ENCODE data around the gene CADPS.

The CADPS gene

DNA sequence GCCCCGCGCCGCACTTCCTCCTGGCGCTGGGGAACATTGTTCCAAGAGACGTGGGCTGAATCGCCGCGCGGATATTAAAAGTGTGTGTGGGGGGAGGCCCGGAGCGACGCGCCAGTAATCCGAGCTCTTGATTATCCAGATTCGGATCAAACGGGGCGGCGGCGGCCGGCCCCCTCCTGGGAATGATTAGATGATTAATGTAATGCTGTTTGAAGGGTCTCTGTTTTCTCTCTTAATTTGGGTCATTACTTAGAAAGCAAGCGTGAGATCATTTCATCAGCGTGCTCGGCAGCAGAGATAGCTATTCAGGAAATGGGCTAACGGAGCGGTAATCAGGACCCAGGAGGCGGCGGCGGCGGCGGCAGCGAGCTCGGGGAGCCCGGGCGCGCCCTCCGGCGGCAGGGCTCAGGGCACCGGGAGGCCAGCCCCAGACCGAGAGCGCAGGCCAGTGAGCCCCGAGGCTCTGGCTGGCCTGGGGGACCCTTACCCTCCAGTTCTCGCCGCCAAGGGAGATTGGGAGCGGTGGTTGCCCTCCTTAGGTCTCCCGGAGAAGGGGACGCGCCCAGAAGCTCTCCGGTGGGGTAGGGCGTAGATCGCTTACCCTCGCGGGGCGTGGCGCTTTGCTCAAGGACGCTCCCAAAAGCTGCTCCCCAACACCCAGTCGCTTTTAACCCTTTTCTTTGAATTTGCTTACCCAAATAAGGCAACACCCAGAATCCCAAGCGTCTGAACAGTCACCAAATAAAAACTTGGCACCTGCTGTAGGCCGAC, 506.3 kb downstream of the CADPS start:
- no peak for DNase-seq

DNA sequence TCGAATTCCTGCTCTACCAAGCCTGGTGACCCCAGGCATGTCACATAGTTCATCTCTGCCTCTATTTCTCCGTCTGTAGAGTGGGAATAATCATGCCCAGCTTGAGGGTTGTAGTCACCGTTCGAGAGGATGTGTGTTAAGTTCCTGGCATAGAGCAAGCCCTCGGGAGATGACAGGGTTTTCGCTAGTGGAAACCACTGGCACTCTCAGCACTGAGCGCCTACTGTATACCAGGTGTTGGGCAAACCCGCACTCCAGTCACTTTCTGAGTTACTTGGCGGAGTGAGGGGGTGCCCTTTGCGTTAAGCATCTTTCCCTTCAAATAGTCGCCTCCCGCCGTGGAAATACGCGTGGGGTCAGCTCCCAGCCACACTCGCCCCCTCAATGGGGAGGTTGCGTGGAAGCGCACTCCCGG, 506.9 kb downstream of the CADPS start:
- DNase-seq, result no peak

DNA sequence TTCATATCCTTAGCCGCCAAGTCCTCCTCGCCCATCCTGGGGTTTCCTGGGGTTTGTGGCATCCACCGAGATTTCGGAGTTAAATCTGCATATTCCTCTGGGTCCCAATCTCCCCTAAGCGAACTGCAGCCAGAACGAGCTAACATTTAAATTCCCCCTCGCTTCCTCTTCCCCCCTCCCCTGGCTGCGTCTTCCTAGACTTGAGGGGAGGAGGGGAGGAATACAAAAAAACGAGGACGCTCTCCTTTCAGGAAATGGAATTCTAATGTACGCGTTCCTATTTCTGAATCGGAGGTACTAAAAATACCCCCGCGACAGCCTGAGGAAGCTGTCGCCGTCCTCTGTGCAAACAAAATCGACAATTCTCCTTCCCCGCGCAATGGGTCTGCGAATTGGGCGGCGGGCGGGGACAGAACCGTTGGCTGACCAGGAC, 507.4 kb downstream of the CADPS start:
- no peak for DNase-seq

GRCh38 chr3:62366126-62366484, 509.1 kb downstream of the CADPS start:
- no peak for DNase-seq

DNA sequence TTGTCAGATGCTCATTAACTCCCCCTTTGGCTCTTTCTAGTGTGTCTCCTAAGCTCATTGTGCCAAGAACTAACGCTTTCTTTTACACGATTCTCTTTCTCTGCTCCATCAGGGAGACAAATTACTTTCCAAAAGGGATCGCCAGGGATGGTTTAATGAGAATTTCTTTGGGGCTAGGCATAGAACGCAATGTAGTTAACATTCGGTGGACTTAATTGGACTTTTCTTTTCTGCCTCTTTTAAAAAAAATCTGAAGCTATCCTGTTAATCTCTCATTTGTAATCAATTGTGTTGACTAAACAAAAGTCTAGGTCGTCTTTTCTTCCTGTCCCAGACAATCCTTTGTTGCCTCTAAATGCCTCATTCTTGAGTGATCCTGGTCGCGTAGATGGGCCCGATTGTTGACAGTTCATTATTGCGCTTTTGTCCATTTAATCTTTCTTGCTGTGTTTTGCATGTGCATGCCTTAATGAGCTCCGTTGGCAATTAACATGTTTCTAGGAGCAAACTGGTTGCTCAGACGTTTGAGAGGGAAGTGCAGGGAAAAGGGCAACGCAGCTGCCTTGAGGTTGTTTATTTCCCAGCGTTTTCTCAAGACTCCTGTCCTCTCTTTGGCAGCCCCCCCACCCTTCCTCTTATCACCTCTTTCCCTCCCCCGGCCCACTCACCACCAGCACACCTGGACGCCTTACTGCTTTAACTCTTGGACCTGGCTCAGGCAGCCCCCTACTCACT, 509.7 kb downstream of the CADPS start:
- DNase-seq, result no peak

- no peak for DNase-seq
These were observed 511.0 kb downstream of the CADPS start for GRCh38 chr3:62364191-62364590.

- no peak for DNase-seq
These were observed 511.9 kb downstream of the CADPS start for GRCh38 chr3:62363275-62363674.

DNA sequence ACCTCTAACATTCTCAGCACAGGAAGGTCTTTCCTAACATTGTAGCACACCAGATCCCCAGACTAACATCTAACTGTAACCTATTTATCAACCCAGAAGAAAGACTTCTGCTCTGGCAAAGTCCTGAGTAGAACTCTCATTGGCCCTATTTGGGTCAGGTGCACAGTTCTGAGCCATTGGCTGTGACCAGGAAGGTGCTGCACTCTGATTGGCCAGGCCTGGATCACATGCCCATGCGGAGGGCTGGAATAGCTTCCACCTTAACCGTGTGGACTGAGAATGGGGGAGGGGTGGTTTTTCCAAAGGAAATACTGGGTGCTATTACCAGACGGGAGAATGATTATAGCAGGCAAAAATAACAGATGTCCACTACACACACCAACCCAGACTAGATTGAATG, 513.4 kb downstream of the CADPS start:
- no peak for DNase-seq

DNA sequence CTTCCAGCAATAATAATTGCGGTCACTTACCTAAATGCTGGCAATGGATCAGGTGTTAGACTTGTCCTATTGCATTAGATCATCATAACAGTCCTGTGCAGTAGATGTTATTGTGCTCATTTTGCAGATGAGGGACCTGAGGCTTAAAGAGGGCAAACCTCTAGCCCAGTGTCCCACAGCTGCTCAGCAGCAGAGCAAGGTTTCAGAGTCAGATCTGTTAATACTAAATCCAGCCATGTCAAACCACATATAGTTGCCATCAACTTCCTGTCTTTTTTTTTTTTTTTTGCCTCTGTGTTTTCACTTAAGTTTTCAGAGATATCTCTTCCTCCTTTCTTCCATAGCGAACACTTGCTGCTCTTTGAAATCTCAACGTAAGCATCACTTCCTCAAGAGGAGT, 514.0 kb downstream of the CADPS start:
- no peak for DNase-seq

DNA sequence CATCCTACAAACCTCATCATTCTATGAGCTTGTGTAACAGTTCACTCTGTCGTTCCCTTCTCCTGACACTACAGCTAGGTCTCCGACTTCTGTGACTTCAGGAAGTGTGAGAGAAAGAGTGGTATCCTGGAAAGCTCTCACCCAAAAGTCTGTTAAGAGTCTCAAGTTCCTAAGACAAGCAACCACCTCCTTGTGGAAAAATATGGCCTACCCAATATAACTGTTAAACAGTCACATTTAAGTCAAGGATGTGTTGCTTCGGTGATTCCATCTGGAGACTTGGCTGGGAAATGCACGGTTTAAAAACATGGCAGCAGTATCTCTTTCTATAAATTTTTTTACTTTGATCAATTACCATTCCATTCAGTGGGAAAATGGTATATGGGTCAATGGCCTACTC, 515.7 kb downstream of the CADPS start:
- no peak for DNase-seq

DNA sequence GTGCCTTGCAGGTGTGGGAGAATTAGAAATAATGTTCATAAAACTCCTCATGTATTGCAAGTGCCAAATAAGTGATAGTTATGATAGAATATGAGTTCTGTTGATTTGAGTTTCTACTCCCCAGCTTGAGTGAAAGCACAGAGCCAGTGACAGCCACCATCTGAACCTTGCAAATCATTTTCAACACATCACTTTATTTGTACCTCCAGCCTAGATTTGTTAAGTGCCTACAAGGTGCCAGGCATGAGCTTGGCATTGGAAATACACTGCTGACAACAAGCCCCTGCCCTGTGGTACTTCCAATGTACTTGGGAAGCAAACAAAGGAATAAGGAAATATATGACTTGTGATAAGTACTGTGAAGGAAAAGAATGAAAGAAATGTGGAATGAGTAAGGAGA, 518.9 kb downstream of the CADPS start:
- no peak for DNase-seq

- DNase-seq, result no peak
These were observed 519.5 kb downstream of the CADPS start for GRCh38 chr3:62355703-62356102.

Measured in NCI-H1092 treated with DMSO at 0.1 percent for 48 hours (cell line).